Psoas muscle (tissue), 8 donors: ENCODE data around the gene SIGLEC6. TPM values are rescaled to one million over a fixed set of nuclear protein-coding genes. Genes with fewer than 3 reads are reported as not detected.

Experiments used
- ATAC-seq, 4 donors: fragments of 200-7000 bp; cut with Tn5 transposase; one replicate each; pipeline ENCODE4 v1.9.1; 2020; ENCODE audit warnings: moderate library complexity in 3 of 4, mild to moderate bottlenecking in 2 of 4
- DNase-seq, 2 donors: peaks; one replicate each; pipeline ENCODE4 v3.0.0-alpha.2; 2020
- H3K27ac ChIP-seq: fragments of 200-600 bp; one replicate; pipeline ENCODE4 v1.8.0; 2022
- H3K27me3 ChIP-seq, 3 donors: fragments of 200-600 bp in 1 of 3; one replicate each; pipeline versions ENCODE4 v1.6.1 to v1.8.0; 2013 to 2022; ENCODE audit warnings: low read length in 2 of 3, mild to moderate bottlenecking in 2 of 3, moderate library complexity in 1 of 3; ENCODE audit not compliant: insufficient read depth in 3 of 3
- H3K36me3 ChIP-seq, 2 donors: fragments of 200-600 bp in 1 of 2; one replicate each; pipeline versions ENCODE4 v1.6.1 to v1.8.0; 2013 to 2022; ENCODE audit warnings: low read depth in 1 of 2, mild to moderate bottlenecking in 1 of 2, moderate library complexity in 1 of 2; ENCODE audit not compliant: insufficient read depth in 1 of 2
- H3K4me1 ChIP-seq: fragments of 200-600 bp; one replicate; pipeline ENCODE4 v1.8.0; 2022
- H3K4me3 ChIP-seq: fragments of 200-600 bp; one replicate; pipeline ENCODE4 v1.8.0; 2022; ENCODE audit warnings: mild to moderate bottlenecking
- H3K9me3 ChIP-seq: fragments of 200-600 bp; one replicate; pipeline ENCODE4 v1.8.0; 2022
- CTCF ChIP-seq: fragments of 200-600 bp; IDR thresholded peaks from one replicate; pipeline ENCODE4 v1.8.0; 2022; ENCODE audit warnings: antibody characterized with exemption
- WGBS, 3 donors: extraction: QIAGEN DNeasy Blood & Tissue Kit; methylation state at CpG; one replicate each; pipeline versions ENCODE4 v1.1.6 to v1.1.7; 2013; 5-methylcytosine and 5-hydroxymethylcytosine counted together
- intact Hi-C, 2 donors: fragments of 100-400 bp; cut with DNase I; formaldehyde crosslinking; loops; one replicate each; pipeline versions ENCODE4 v1.11.0 to v1.14.2; 2022
- polyA plus RNA-seq, 3 donors: library from polyadenylated mRNA; stranded (reverse); fragments of 200-250 nt; gene quantifications; one replicate each; pipeline ENCODE4 v1.2.3, GENCODE V29; 2013
- total RNA-seq, 4 donors: library from RNA; stranded (reverse); fragmentation: NEBNext Ultra II Directional in 2 of 4; extraction: Animal tissue kit (Norgen Biotek cat#: 25700) in 2 of 4; gene quantifications; one replicate each; pipeline versions ENCODE4 v1.2.1 to v1.2.4, GENCODE V29; 2021 to 2023
- donor health status: healthy with polysubstance abuse.
- donor health status: DM: no; HTN: no; CAD: no; lungs with moderate emphysema.
- donor health status: Bipolar disorder and iron deficiency.
- donor health status: healthy.
- donor health status: DM: yes; HTN: yes; CAD: no.
- donor health status: DM: no; HTN: no; CAD: no.
- donor health status: DM: no; HTN: no; CAD: no.
- donor health status: DM: yes; HTN: yes; CAD: no.

Gene SIGLEC6
- total and polyA plus RNA-seq, 7 donors, result 0.03 to 0.40 (median 0.22) TPM; not detected in 2

- Histone ChIP-seq H3K27me3 (peaks cover 0 to 3% (median 2%) of the 10 kb centered on the region in 3 donors), H3K4me1 (no peaks in the 10 kb centered on the region), H3K4me3 (no peak overlapping the region), H3K9me3 (no peaks in the 10 kb centered on the region), H3K36me3 (no peaks in the 10 kb centered on the region), H3K27ac (no peak overlapping the region)
- no peak for TF ChIP-seq CTCF
- WGBS, 3 donors, result 65 to 77% (median 71%) methylated on average over 3 of the region's 3 CpGs
- DNase-seq (no peak), ATAC-seq (no peak)
- intact Hi-C loops, result no loop called here
Measured at GRCh38 chr19:51488491-51488890, 43.0 kb downstream of the SIGLEC6 start.

GRCh38 chr19:51485960-51486660 is 45.4 kb downstream of the SIGLEC6 start:
- Histone ChIP-seq H3K36me3 (no peaks in the 10 kb centered on the region), H3K9me3 (no peaks in the 10 kb centered on the region), H3K27me3 (peaks cover 0 to 4% (median 3%) of the 10 kb centered on the region in 3 donors), H3K27ac (no peak overlapping the region), H3K4me1 (no peaks in the 10 kb centered on the region), H3K4me3 (no peak overlapping the region)
- intact Hi-C loops, result no loop called here
- no peak for DNase-seq
- ATAC-seq, result no peak
- 73 to 81% (median 80%) methylated on average over 5 of the region's 5 CpGs for WGBS, 3 donors
- no peak for TF ChIP-seq CTCF

- intact Hi-C loops, result no loop called here
- Histone ChIP-seq H3K36me3 (no peaks in the 10 kb centered on the region), H3K4me1 (no peaks in the 10 kb centered on the region), H3K4me3 (no peak overlapping the region), H3K27ac (no peak overlapping the region), H3K9me3 (no peaks in the 10 kb centered on the region), H3K27me3 (peaks cover 0 to 7% (median 3%) of the 10 kb centered on the region in 3 donors)
- DNase-seq (no peak), ATAC-seq (no peak)
- 30 to 37% (median 37%) methylated on average over 8 of the region's 8 CpGs for WGBS, 3 donors
- no peak for TF ChIP-seq CTCF
Measured at GRCh38 chr19:51480590-51480989, 50.9 kb downstream of the SIGLEC6 start.

GRCh38 chr19:51479531-51480331 is 51.7 kb downstream of the SIGLEC6 start:
- Histone ChIP-seq H3K36me3 (no peaks in the 10 kb centered on the region), H3K27me3 (peaks cover 0 to 7% (median 3%) of the 10 kb centered on the region in 3 donors), H3K4me3 (no peak overlapping the region), H3K4me1 (no peaks in the 10 kb centered on the region), H3K27ac (no peak overlapping the region), H3K9me3 (no peaks in the 10 kb centered on the region)
- 79 to 81% (median 80%) methylated on average over 12 of the region's 12 CpGs for WGBS, 3 donors
- ATAC-seq, result no peak
- no peak for TF ChIP-seq CTCF
- DNase-seq, result no peak
- intact Hi-C loops, result loop anchor here in 1 of 2 donors (10.0 kb wide), 1 partner anchor 175 kb away; no protein-coding TSS in a partner anchor
